Keratinocyte (primary cell): ENCODE data around the gene ZBTB37. TPM values are rescaled to one million over a fixed set of nuclear protein-coding genes. Genes with fewer than 3 reads are reported as not detected.

Experiments used
- DNase-seq: peaks from one replicate; pipeline ENCODE4 v3.0.0-alpha.2; 2011; ENCODE audit warnings: low read depth, missing footprints, low spot score
- FAIRE-seq: peaks from 2 replicates; lab custom pipeline; 2011; peaks lifted over from hg19 to GRCh38; lab: Jason Lieb, UNC
- H2AFZ ChIP-seq: 2 replicates; pipeline ENCODE4 v1.6.0; 2012; ENCODE audit warnings: low read length, control low read depth, inconsistent platforms; ENCODE audit not compliant: control insufficient read depth
- H3K27ac ChIP-seq: 2 replicates; pipeline ENCODE4 v1.5.1; 2011; ENCODE audit warnings: low read length; ENCODE audit not compliant: control insufficient read depth, insufficient read depth
- H3K27me3 ChIP-seq: 3 replicates; pipeline ENCODE4 v1.6.0; 2011; ENCODE audit warnings: low read length; ENCODE audit not compliant: control insufficient read depth, insufficient read depth; ENCODE audit errors: extremely low read depth
- H3K36me3 ChIP-seq, 2 experiments: 2 replicates in 1 of 2; 3 replicates in 1 of 2; pipeline ENCODE4 v1.5.1; 2011; ENCODE audit warnings: low read length in 2 of 2, mild to moderate bottlenecking in 1 of 2; ENCODE audit not compliant: control insufficient read depth in 2 of 2, insufficient read depth in 2 of 2; ENCODE audit errors: extremely low read depth in 1 of 2
- H3K4me1 ChIP-seq: 3 replicates; pipeline ENCODE4 v1.5.1; 2011; ENCODE audit warnings: low read length; ENCODE audit not compliant: control insufficient read depth, insufficient read depth; ENCODE audit errors: extremely low read depth
- H3K4me2 ChIP-seq: 3 replicates; pipeline ENCODE4 v1.6.0; 2011; ENCODE audit warnings: low read depth, low read length; ENCODE audit not compliant: control insufficient read depth, insufficient read depth; ENCODE audit errors: extremely low read depth
- H3K4me3 ChIP-seq, 3 experiments: fragments of 200-600 bp in 1 of 3; sonication (generic) in 1 of 3; 2 replicates in 2 of 3; 3 replicates in 1 of 3; pipeline ENCODE4 v1.5.1; 2011 to 2016; ENCODE audit warnings: low read length in 3 of 3, mild to moderate bottlenecking in 3 of 3, control low read depth in 2 of 3, inconsistent platforms in 1 of 3, low read depth in 1 of 3, mixed read lengths in 1 of 3, mixed run types in 1 of 3, moderate library complexity in 1 of 3; ENCODE audit not compliant: control insufficient read depth in 2 of 3, insufficient read depth in 2 of 3; ENCODE audit errors: extremely low read depth in 1 of 3
- H3K79me2 ChIP-seq: 2 replicates; pipeline ENCODE4 v1.6.0; 2012; ENCODE audit warnings: low read length; ENCODE audit not compliant: control insufficient read depth, insufficient read depth
- H3K9ac ChIP-seq: 3 replicates; pipeline ENCODE4 v1.6.0; 2011; ENCODE audit warnings: low read length; ENCODE audit not compliant: control insufficient read depth, insufficient read depth; ENCODE audit errors: extremely low read depth
- H3K9me1 ChIP-seq: 3 replicates; pipeline ENCODE4 v1.6.0; 2011; ENCODE audit warnings: low read length; ENCODE audit not compliant: control insufficient read depth, insufficient read depth; ENCODE audit errors: extremely low read depth
- H3K9me3 ChIP-seq: 2 replicates; pipeline ENCODE4 v1.5.1; 2012; ENCODE audit warnings: low read depth, low read length; ENCODE audit not compliant: control insufficient read depth
- H4K20me1 ChIP-seq: 3 replicates; pipeline ENCODE4 v1.6.0; 2011; ENCODE audit warnings: low read length; ENCODE audit not compliant: control insufficient read depth, insufficient read depth; ENCODE audit errors: extremely low read depth
- EZH2 ChIP-seq: IDR thresholded peaks from one replicate; pipeline ENCODE4 v1.6.1; 2012; ENCODE audit warnings: inconsistent platforms, mild to moderate bottlenecking, low read length, moderate library complexity
- dilution Hi-C: fragments of 300-500 bp; cut with MboI; formaldehyde crosslinking; loops from one replicate; pipeline ENCODE4 v1.7.0; 2020; ENCODE audit warnings: low sequenced_read_pairs; ENCODE audit not compliant: extremely low pct_ligation_motif_present
- polyA plus RNA-seq, 5 experiments: library from polyadenylated mRNA; depleted of rRNA in 3 of 5; stranded (reverse) in 3 of 5; stranded (forward) in 1 of 5; unstranded in 1 of 5; fragments of >200 nt; gene quantifications; 1 replicate in 1 of 5; 2 replicates in 3 of 5; 3 replicates in 1 of 5; pipeline versions ENCODE4 v1.2.1 to v1.2.3, GENCODE V29; 2011 to 2012; ENCODE audit warnings: missing spikeins in 2 of 5, low read depth in 1 of 5, low replicate concordance in 1 of 5
- small RNA-seq, 3 experiments: library from RNA; depleted of rRNA; stranded (forward); fragments of <200 nt; gene quantifications; one replicate each; pipeline ENCODE3, GENCODE V24; 2012; ENCODE audit warnings: low read depth in 3 of 3, low replicate concordance in 1 of 3; ENCODE audit not compliant: insufficient read length in 3 of 3
- TF ChIP-seq, protein P1 (sequence below), 3 experiments: IDR thresholded peaks in 1 of 3; conservative IDR thresholded peaks in 1 of 3; optimal IDR thresholded peaks in 1 of 3; 2 replicates in 2 of 3; 3 replicates in 1 of 3; pipeline versions ENCODE3 to v1.5.1; 2011; ENCODE audit warnings: low read length in 3 of 3, mild to moderate bottlenecking in 3 of 3, moderate library complexity in 2 of 3, control low read depth in 1 of 3, inconsistent platforms in 1 of 3; ENCODE audit not compliant: insufficient read depth in 2 of 3; ENCODE audit errors: extremely low read depth in 1 of 3

The ZBTB37 gene
- polyA plus RNA-seq, 1 donor (not counting 4 experiments of a cell fraction or from before 2014, with no cell fraction given): 1.8 TPM

- Histone ChIP-seq H3K36me3 (peaks cover 3 to 8% of the 10 kb centered on the region in 2 experiments), H3K9ac (no peak overlapping the region), H3K9me3 (no peaks in the 10 kb centered on the region), H3K27me3 (no peaks in the 10 kb centered on the region), H3K27ac (peak overlapping the region; percentile 60), H3K4me1 (peaks cover 10% of the 10 kb centered on the region), H3K9me1 (no peaks in the 10 kb centered on the region), H2AFZ (no peak overlapping the region), H3K4me3 (no peak overlapping the region), H4K20me1 (no peaks in the 10 kb centered on the region), H3K79me2 (no peaks in the 10 kb centered on the region), H3K4me2 (peak overlapping the region; percentile 17)
- DNase-seq: peak; percentile 28
- FAIRE-seq: peak; percentile 34
- dilution Hi-C loops: no loop called here
- TF ChIP-seq, protein P1, sequence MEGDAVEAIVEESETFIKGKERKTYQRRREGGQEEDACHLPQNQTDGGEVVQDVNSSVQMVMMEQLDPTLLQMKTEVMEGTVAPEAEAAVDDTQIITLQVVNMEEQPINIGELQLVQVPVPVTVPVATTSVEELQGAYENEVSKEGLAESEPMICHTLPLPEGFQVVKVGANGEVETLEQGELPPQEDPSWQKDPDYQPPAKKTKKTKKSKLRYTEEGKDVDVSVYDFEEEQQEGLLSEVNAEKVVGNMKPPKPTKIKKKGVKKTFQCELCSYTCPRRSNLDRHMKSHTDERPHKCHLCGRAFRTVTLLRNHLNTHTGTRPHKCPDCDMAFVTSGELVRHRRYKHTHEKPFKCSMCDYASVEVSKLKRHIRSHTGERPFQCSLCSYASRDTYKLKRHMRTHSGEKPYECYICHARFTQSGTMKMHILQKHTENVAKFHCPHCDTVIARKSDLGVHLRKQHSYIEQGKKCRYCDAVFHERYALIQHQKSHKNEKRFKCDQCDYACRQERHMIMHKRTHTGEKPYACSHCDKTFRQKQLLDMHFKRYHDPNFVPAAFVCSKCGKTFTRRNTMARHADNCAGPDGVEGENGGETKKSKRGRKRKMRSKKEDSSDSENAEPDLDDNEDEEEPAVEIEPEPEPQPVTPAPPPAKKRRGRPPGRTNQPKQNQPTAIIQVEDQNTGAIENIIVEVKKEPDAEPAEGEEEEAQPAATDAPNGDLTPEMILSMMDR (optimal IDR thresholded peaks at IDR 0.05 in 1 of 3, IDR thresholded peaks at IDR 0.05 in 1 of 3, conservative IDR thresholded peaks at IDR 0.05 in 1 of 3; ENCODE audit: extremely low read depth in 1 of 3, insufficient read depth in 2 of 3, low read length in 3 of 3): no peak
Measured at GRCh38 chr1:173946380-173946921, 78.3 kb downstream of the ZBTB37 start.

- no peaks in the 10 kb centered on the region for H3K27me3 ChIP-seq
- no peaks in the 10 kb centered on the region for H4K20me1 ChIP-seq
- H3K9me3 ChIP-seq: no peaks in the 10 kb centered on the region
- H3K4me3 ChIP-seq: no peak overlapping the region
- H3K79me2 ChIP-seq: no peaks in the 10 kb centered on the region
- H3K36me3 ChIP-seq: peaks cover 3 to 5% of the 10 kb centered on the region in 2 experiments
- H3K9me1 ChIP-seq: no peaks in the 10 kb centered on the region
- peaks cover 10% of the 10 kb centered on the region for H3K4me1 ChIP-seq
- H3K4me2 ChIP-seq: no peak overlapping the region
- H2AFZ ChIP-seq: no peak overlapping the region
- no peak for FAIRE-seq
- no peak for DNase-seq
- TF ChIP-seq EZH2: no peak
- H3K9ac ChIP-seq: no peak overlapping the region
- H3K27ac ChIP-seq: no peak overlapping the region
- dilution Hi-C loops: no loop called here
Measured at GRCh38 chr1:173948594-173948993, 80.4 kb downstream of the ZBTB37 start.

Small RNA genes lying within 50 kb of the gene (small RNA-seq; reads per million reads assigned to genes)
- 0 to 0.33 (median 0) reads per million in 3 experiments for gene RNA5SP67

Other genes starting within 250 kb of the ZBTB37 start
- gene TEX50, start 233.0 kb upstream of the ZBTB37 start, polyA plus RNA-seq: not detected in 3 replicates
- gene ANKRD45, start 198.5 kb upstream of the ZBTB37 start, polyA plus RNA-seq: 0.11 to 0.18 TPM (median 0.15 TPM) in 3 replicates
- gene KLHL20, start 153.4 kb upstream of the ZBTB37 start, polyA plus RNA-seq: 12.9 to 17.4 TPM (median 16.6 TPM) in 3 replicates
- gene DARS2, start 43.7 kb upstream of the ZBTB37 start, polyA plus RNA-seq: 27.6 to 36.4 TPM (median 33.4 TPM) in 3 replicates
- 4.9 to 9.4 TPM (median 7.6 TPM) in 3 replicates for gene CENPL, start 43.5 kb upstream of the ZBTB37 start, polyA plus RNA-seq
- 738 to 1,196 TPM (median 976 TPM) in 3 replicates for gene GAS5, start 391 bp upstream of the ZBTB37 start, polyA plus RNA-seq
- gene SERPINC1, start 48.9 kb downstream of the ZBTB37 start, polyA plus RNA-seq: 0.14 to 0.26 TPM (median 0.18 TPM) in 3 replicates
- 10.0 to 12.4 TPM (median 10.4 TPM) in 3 replicates for gene RC3H1, start 154.0 kb downstream of the ZBTB37 start, polyA plus RNA-seq